Measurements from ENCODE around the gene ZNF215.
"Not testable (repeated sequence)": the region's sequence is repeated elsewhere in the genome, so short reads cannot be mapped to it uniquely, and the experiment has no call there.

Gene ZNF215

DNA sequence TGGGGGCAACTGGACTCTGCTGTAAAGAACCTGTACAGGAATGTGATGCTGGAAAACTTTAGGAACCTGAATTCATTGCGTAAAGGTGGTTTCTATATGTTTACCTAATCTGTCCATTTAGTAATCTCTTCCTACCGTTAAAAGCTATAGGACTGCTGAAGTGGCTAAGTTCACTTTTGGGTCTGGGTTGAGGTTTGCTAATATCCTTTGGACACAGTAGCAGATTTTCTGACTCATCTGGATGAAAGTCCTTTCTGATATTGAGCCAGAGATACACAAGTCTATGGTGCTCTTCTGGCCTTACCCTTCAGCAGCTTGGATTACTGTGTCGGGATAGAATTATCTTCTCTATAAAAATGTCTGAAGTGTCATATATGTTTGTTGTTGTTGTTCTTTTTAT lies 16.9 kb downstream of the ZNF215 start:
- no peak for DNase-seq

DNA sequence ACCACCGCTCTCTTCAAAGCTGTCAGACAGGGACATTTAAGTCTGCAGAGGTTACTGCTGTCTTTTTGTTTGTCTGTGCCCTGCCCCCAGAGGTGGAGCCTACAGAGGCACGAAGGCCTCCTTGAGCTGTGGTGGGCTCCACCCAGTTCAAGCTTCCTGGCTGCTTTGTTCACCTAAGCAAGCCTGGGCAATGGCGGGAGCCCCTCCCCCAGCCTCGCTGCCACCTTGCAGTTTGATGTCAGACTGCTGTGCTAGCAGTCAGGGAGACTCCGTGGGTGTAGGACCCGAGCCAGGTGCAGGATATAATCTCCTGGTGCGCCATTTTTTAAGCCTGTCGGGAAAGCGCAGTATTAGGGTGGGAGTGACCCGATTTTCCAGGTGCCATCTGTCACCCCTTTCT lies 28.0 kb downstream of the ZNF215 start:
- not testable (repeated sequence) for DNase-seq

DNA sequence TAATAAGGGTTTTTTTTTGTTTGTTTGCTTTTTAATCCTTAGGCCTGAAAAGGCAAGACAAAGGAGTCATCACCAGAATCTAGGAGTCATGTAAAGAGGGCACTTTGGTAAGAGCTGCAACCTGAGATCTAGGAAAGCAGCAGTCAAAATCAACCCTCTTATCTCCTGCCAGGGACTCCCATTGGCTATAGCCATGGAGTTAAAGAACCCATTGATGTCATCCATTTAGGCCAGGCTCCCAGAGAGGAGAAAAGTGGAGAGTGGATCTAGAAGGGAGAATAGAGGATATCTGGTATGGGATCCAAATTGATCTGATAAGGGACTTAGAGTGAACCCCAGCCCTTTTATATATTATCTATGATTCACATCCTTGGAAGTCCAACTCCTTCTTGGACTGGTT lies 35.9 kb downstream of the ZNF215 start:
- DNase-seq, result no peak

DNA sequence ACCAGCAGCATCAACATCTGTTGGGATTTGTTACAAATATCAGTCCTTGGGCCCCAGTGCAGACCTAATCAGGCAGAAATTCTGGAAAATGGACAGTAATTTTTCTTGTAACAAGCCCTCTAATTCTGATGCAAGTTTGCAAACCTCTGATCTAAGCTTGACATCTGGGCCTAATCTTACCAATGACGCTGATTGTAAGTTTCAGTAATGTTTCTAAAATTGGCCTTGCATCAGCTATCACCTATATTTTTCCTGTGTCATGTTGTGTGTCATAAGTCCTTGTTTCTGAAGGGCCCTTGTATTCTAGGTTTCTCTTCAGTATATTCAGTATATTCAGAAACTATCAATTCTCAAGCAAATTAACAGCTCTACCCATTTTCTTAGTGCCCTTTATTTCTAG lies 36.4 kb downstream of the ZNF215 start:
- no peak for DNase-seq

DNA sequence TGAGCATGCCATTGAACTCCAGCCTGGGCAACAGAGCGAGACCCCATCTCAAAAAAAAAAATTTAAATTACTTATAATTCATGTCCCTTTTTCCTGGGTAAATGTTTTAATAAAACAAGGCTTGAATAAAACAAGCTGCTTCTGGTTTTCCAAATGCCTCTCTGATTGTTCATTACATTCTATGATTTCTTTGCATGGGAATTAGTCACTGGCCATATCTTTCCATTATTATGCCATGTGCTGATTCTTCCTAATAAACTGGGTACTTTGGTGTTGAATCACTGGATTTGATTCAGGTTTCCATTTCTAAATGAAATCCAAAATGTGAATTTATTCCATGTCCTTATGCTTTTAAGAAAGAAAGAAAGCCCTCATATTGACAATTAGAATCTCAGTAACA lies 42.6 kb downstream of the ZNF215 start:
- no peak for DNase-seq

DNA sequence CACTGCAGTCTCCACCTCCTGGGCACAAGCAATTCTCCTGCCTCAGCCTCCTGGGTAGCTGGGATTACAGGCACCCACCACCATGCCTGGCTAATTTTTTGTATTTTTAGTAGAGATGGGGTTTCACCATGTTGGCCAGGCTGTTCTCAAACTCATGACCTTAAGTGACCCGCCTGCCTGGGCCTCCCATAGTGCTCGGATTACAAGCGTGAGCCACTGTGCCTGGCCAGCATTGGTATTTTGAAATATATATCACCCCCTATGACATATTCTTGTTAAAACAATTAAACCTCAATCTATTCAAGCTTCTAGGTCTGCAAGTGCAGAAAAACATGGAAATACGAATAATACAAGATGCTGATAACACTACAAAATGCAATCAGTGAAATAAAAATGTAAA lies 43.6 kb downstream of the ZNF215 start:
- DNase-seq, result not testable (repeated sequence)

DNA sequence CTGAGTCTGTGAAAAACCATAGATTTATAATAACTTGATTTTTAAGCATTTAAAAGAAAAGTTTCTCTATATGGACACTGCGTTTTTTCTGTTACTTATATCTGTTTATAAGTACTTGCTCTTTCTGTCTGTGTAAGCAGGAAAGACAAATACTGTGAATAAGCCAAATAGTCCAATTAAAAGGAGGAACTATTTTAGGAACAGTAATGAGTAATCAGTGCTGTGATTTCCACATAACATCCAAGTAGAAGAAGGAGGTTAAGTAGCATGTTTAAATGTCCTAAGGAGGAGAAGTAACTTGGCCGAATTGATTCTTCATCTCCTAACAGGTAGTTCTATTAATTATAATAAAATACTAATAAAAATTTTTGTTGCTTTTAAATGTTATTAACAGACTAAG lies 53.1 kb downstream of the ZNF215 start:
- no peak for DNase-seq

DNA sequence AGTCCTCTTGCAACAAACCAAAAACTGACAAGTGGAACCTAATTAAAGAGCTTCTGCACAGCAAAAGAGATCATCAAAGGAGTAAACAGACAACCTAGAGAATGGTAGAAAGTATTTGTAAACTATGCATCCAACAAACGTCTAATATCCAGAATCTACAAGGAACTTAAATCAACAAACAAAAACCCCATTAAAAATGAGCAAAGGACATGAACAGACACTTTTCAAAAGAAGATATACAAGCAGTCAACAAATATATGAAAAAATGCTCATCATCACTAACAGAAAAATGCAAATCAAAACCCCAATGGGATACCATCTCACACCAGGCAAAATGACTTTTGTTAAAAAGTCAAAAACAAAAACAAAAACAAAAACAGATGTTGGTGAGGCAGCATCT lies 60.3 kb downstream of the ZNF215 start:
- DNase-seq, result no peak

DNA sequence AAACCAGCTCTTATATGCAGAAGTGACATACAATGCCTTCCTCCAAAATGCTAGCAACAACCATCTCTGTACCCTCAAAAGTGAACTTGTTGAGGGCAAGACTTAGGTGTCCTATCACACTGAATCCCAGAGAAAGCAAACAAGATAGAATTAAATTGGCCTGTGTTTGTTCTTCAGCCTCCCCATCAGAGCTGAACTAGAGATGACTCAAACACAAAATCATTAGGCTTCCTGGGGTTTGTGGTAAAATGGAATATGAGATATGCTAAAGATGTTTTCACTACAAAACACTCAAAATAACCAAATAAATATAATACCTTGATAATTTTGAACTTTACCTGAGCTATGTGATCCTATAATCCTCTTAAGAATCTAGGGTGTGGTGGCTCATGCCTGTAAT lies 62.3 kb downstream of the ZNF215 start:
- DNase-seq, result no peak

DNA sequence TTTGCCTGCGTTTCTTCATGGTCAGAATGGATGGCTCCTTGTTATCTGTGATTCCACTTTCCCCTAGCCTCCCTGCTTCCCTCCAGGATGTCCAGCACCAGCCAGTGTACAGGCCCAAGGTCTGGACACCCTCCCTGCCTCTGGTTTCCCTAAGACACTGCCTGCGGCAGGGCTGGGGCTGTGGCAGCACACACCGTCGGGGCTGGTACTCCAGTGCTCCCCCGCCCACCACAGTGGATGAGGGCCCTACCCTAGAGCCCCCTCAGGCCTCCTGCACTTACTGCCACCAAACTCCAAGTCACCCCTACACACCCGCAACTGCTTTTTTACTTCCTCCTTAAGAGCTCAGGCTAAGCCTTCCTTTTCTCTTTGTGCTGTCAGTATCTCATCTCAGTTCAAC lies 65.0 kb downstream of the ZNF215 start:
- no peak for DNase-seq

DNA sequence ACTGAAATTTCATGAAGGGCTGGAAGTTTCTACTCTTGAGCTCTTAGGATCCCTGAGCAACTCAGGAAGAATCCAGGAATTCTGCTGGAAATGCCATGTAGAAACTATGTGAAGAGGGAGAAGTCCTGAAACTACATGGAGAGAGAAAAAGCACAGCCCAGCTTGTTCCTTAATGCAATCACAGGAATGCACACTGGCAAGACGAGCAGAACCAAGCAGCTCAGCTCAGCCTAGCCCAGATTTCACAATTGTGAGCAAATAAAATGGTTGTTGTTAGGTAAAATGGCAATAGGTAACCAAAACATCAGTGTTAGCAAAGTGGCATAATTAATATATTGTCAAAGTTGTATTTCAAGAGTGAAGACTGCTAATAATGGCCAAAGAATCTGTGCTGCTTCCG lies 65.8 kb downstream of the ZNF215 start:
- DNase-seq, result no peak

DNA sequence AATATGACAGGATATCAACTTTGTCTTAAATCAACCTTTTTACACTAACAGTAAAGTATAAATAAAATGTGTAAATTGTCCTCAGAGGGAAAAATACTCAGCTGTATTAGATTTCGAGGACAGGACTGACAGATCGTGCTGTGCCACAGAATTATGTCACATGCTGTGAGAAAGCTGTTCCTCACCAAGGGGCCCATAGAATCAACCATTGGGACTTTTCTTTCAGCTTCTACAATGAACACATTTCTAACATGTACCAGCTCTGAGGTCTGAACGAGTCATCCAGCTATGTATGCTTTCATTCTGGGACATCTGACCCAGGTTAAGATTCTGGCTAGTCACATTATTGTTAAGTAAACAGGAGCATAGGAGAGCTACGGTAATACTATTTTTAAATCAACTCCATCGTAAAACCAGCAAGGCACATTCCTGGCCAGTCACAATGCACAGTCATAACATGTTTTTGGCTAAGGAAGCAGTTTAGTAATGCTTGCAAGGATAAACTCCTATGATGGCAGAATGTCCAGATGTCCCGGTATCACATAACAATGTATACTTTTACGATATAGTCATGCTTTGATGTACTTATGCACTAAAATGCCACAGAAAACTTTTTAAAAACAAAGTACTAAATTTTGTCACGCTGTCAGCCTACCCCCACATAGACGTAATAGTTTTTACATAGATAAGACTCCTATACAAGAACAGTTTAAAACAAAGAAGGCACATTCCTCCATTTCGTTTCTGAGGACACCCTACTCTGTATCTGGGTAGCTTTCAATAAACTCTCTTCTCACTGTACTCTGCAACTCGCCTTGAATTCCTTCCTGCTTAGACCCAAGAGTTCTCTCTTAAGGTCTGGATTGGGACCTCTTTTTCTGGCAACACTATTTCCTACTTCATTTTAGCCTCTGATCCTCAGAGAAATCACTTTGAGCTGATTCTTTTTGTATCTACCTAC lies 66.5 kb downstream of the ZNF215 start:
- no peak for DNase-seq

DNA sequence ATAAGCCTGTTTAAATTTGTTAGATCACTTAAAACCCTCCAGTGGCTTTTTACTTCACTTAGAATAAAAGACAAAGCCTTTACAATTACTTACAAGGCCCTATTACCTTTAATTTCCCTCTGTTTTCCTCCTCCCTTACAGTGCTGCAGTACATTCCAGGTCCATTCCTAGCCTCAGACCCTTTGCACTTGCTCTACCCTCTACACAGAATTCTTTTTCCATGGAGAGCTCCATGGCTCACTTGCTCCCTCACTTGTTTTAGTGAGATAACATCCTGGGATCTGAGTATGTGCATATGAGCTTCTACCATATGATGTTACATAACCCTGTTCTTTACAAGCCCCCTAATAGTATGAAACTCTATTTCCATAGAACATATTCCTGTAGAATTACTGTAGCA lies 69.5 kb downstream of the ZNF215 start:
- DNase-seq, result no peak

DNA sequence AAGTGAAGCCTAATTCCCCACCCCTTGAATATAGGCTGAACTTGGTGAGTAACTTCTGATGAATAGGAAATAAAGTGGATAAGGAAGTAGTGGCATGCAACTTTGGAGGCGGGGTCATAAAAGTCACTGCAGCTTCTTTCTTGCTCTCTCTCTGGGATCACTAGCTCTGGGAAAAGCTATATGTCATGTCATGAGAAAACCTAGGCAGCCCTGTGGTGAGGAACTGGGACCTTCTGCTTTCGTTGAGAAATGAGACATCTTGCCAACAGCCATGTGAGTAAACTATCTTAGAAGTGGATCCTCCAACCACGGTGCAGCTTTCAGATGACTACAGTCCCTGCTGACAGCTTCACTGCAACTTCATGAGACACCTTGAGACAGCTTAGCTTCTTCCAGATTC lies 78.3 kb downstream of the ZNF215 start:
- DNase-seq, result no peak

All from NCI-H524 treated with DMSO at 0.1 percent for 48 hours (cell line).